Hematopoietic multipotent progenitor cell (in vitro differentiated cells): ENCODE measurements around the gene XYLT2. TPM values are rescaled to one million over a fixed set of nuclear protein-coding genes. Genes with fewer than 3 reads are reported as not detected.
"Not testable (repeated sequence)": the region's sequence is repeated elsewhere in the genome, so short reads cannot be mapped to it uniquely, and the experiment has no call there.

Source experiments
- DNase-seq, 3 donors: peaks; one replicate each; pipeline ENCODE4 v3.0.0-alpha.2; 2011 to 2015; ENCODE audit warnings: low read depth in 2 of 3, low spot score in 2 of 3
- total RNA-seq: library from RNA; depleted of rRNA; stranded (reverse); fragments of >200 nt; gene quantifications from one replicate; pipeline ENCODE4 v1.2.3, GENCODE V29; 2012

Gene XYLT2
- total RNA-seq: 33.7 TPM

GRCh38 chr17:50345432-50346312, at the start of gene XYLT2:
XYLT2 (plus strand) TSS chr17:50346126; CDS start chr17:50346141, 15 bp downstream.
- DNase-seq: peak; percentile 78 to 88 (median 87)

GRCh38 chr17:50297407-50297865, 48.5 kb upstream of the XYLT2 start:
- DNase-seq: peak; percentile 44 to 80 (median 73)

- no peak for DNase-seq
Measured at GRCh38 chr17:50298018-50298417, 47.9 kb upstream of the XYLT2 start.

DNA sequence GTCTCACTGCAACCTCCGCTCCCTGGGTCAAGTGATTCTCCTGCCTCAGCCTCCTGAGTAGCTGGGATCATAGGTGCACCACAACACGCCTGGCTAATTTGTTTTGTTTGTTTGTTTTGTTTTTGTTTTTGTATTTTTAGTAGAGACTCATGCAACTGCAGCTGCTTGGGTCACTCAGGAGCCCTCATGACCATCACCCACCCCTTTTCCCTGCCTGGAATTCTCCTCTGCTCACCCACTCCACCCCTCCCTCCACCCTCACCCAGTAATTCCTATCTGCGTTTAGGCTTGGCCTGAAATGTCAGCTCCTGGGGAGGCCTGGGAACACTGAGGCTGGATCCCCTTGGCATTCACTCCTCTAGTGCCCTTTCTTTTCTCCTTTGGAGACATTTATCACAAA, 46.1 kb upstream of the XYLT2 start:
- no peak for DNase-seq

- DNase-seq: not testable (repeated sequence)
Measured at GRCh38 chr17:50300824-50301223, 45.1 kb upstream of the XYLT2 start.

DNA sequence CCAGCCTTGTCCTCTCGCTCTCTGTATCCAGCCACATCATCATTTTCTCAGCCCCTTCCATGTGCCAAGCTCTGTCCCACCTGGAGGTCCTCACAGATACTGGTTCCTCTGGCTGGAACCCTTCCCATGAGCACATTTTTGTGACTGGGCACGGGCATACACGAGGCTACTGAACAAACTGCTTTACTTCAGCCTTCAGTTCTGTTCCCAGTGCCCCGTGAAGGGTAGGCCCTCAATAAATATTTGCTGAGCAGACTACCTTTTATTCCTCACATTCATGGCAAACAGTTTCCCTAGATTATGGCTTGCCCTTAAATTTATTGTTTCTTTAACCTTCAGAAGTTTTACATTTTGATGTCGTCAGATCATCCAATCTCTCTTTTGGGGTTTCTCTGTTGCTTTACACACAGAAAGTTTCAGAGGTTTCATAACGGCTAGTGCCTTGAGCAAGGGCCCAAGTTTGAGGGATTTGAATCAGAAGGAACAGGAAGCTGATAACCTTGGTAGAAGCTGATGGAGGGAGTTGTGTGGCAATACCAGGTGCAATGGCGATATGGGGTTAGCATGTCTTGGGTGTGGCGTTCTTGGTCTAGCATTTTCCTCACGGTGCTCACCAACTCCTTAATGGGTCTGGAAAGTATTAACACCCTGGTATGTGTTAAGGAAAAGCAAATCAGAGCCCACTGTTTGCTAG, 43.9 kb upstream of the XYLT2 start:
- no peak for DNase-seq

DNA sequence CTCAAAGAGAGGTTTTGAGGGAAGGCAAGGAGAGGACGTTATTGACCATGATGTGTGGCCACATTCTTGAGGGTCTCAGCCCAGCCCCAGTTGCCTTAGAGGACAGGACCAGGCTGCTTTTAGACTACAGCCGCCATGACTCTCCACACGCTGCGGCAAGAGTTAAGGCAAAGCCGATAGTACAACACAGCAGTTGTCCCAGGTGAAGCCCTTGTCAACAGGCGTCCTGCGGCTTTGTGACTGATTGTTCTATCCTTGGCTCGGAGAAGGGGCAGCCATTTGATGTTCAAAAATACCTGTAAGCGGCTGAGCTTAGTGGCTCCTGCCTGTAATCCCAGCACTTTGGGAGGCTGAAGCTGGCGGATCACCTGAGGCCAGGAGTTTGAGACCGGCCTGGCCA, 42.9 kb upstream of the XYLT2 start:
- DNase-seq: no peak

DNA sequence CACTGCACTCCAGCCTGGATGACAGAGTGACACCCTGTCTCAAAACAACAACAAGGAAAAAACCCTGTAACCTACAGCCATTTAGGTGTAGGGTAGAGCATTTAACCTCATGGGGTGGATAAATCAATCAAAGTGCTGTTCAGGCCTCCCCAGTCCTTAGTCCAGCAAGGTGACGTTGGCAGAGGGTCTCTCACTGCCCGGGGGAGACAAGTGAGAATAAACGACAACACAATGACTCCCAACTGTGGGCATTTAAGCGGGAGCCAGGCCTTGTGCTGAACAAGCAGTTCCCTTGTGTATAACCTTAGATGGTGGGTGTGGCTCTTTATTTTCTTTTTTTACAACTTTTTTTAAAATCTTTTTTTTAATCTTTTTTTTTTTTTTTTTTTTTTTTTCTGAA, 42.3 kb upstream of the XYLT2 start:
- no peak for DNase-seq

DNA sequence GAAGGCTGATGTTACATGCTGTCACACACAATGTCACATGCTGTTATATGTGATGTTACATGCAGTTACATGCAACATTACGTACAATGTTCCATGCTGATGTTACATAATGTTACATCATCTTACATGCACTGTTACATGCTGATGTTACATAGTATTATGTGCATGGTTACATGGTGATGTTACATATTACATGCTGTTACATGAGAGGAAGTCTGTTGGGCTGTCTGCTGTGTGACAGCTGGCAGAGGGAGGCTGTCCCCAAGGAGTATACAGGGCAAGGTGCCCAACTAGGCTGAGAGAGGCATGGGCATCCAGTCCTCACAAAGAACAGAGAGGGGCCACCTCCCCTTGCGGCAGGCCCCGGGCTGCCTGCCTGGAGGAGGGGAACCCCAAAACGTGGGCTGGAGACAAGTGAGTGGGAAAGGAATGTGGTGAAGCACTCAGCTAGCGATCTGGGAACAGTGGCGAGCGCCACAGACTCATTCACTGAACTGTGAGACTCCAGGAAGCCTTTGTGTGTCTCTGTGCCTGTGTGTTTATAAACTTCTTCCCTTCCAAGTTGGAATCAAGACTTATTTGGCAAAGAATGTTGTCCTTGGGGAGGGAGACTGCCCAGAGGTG, 41.0 kb upstream of the XYLT2 start:
- no peak for DNase-seq

DNA sequence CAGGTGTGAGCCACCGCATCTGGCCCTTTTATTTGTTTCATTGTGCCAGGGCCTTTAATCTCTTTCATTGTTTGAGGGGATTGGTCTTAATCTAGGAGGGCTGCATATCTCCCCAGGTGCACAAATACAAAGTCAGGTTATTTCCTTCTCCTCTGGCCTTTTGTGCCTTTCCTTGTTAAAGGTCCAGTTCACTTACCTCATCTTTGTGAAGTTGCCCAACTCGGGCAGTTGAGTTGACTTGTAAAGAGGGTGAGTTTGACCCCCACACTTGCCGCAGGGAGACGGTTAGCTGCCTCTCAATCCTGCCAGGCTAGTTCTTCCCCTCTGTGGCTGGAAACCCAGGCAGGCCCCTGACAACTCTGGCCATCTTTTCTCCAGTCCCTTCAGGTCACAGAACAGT, 38.3 kb upstream of the XYLT2 start:
- no peak for DNase-seq

DNA sequence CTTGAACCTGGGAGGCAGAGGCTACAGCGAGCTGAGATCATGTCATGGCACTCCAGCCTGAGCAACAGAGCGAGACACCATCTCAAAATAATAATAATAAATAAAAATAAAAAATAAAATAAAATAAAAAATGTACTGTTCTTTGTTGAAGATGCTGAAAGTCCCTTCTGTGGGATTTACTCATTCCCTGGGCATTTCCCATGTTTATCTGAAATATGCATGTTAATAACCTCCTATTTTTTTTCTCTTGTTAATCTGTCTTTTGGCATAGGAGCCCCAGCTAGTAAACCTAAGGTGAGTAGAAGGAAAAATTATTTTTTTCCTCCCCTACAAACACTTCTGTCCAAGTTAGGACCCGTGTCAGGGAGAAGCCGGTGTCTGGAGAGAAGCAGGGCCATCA, 37.3 kb upstream of the XYLT2 start:
- DNase-seq: no peak

DNA sequence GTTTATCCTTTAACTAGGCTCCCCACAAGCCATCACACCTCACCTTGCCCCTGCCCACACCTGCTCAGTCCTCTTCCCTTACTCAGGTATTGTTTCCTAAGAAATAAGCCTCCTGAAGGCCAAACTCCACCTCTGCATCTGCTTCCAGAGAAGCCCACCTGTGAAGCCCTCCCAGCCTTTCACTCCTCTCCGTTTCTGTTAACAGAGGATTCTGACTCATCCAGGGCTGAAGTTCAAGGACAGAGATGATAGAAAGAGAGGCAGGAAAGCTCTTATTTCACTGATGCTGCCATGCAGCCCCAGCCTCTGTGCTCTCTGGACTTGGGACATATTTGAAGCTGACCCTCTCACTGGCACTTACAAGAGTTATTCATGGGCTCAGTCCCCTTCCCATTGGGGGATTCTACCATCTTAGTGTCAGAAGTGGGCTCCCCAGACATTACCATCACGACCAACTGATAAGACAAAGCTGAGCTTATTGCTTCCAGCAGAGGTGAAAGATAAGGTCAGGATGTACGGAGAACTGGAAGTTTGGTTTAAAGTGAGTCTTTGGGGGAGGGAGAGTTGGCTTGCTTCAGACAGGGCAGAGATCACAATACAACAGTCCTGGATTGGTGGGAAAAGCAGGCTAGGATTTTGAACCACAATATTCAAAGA, 35.3 kb upstream of the XYLT2 start:
- DNase-seq: no peak

DNA sequence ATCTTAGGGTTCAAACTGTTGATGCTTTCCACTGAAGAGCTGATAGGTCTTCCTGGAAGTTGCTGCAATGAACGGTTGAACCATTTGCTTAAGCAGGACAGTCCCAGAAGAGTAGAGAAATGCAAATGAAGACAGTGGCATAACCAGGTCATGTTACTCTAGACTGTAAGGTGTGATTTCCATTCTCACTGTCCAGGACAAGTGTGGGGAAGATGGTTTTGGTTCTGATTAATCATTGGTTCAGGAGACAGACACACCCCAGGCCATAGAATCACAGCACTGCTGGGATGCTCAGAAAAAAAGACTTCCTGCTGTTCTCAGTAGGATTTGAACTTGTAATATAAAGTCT, 34.8 kb upstream of the XYLT2 start:
- DNase-seq: no peak

- no peak for DNase-seq
Measured at GRCh38 chr17:50311483-50311882, 34.4 kb upstream of the XYLT2 start.

GRCh38 chr17:50312308-50312707, 33.6 kb upstream of the XYLT2 start:
- no peak for DNase-seq

DNA sequence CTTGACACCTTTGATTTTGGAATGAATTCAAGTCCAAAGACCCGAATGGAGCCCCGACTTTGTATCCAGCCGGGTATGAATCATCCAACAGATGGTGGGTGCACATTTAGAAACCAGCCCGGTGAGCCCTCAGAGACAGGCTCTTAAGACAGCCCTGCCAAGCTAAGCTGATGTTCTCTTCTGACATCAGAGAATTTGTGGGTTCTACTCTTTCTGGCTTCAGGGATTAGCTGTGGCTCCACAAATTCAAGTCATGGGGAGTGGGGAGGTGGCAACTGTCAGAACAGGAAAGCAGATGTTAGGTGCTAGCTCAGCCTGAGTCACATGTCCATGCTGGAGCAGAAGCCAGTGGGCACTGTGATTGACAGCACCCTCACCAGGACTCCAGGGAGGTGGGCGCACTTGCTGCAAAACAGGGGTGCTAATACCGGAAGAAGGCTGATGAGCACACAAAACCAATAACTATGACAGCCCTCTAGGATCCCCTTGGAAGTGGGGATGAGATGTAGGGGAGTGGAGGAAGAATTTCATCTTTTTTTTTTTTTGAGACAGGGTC, 31.4 kb upstream of the XYLT2 start:
- no peak for DNase-seq

- DNase-seq: no peak
Measured at GRCh38 chr17:50316016-50316587, 29.8 kb upstream of the XYLT2 start.

DNA sequence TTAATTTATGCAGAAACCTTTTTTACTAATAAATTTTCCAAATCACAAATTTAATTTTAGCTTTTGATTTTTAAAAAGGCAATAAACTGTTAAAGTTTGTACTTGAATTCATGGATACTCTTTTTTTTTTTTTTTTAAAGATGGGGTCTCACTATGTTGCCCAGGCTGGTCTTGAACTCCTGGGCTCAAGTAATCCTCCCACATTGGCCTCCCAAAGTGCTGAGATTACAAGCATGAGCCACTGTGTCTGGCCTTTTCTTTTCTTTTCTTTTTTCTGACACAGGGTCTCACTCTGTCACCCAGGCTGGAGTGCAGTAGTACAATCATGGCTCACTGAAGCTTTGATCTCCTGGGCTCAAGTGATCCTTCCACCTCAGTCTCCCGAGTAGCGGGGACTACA, 29.3 kb upstream of the XYLT2 start:
- not testable (repeated sequence) for DNase-seq

DNA sequence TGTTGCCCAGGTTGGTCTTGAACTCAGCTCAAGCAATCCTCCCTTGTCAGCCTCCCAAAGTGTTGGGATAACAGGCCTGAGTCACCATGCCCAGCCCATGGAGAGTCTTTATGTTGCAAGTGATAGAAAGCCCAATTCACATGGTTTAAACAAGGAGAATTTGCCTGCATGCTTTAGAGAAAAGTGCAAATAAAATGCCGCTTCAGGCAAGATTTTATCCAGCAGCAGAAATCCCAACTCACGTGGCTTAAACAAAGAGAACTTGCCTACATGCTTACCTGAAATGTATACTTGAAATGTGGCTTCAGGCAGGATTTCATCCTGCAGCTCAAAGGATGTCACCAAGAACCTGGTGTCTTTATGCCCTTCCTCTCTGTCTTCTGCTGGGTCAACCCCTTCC, 28.8 kb upstream of the XYLT2 start:
- DNase-seq: no peak

DNA sequence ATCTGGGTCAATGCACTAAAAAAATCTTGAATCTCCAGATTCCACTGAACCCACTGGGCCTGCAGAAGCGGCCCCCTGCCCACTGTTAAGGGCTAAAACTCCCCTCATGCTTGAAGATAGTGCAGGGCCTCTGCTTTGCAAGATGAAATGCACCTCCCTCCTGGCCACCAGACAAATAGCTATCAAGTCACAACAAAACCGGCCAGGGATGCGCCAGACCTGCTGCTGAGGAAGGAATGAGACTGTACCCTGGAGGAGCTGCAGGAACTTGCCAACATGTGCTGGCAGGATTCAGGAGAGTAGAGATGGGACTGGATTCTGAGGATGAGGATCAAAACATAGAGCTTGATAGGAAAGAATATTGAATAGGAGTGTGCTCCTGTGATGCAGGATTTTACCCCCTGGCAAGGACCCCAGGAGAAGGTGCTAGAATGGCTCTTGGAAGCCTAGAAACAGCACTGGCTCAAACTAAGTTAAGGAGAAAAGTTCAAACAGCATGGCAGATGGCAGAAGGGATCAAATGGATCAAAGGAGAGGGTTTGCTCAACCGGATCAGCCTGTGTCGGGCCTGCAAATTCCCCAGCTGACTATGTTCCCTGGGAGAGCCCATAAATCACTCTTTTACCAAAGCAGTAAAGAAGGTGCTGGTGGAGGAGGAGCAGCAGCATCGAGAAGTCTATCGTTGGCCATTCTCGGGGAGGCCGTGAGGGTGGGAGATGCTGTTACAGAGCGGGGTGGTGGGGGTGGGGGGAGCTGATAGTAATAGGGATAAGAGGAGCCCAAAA, 27.2 kb upstream of the XYLT2 start:
- DNase-seq: no peak
